Activated CD8-positive, alpha-beta T cell treated with anti-CD3 and anti-CD28 coated beads for 36 hours (primary cell): Measurements from ENCODE around the gene CYB5B. TPM values are rescaled to one million over a fixed set of nuclear protein-coding genes. Genes with fewer than 3 reads are reported as not detected.

Source experiments
- ATAC-seq: fragments of 200-7000 bp; cut with Tn5 transposase; one replicate; pipeline ENCODE4 v1.10.0; 2021; ENCODE audit warnings: mild to moderate bottlenecking, moderate library complexity
- CTCF ChIA-PET: fragments of 350-600 bp; sonication (Branson Sonifier 250); formaldehyde crosslinking; loops from one replicate; lab custom pipeline; 2021; ENCODE audit warnings: antibody characterized with exemption; lab: Charles Lee
- POLR2A ChIA-PET: fragments of 350-600 bp; sonication (Branson Sonifier 250); formaldehyde crosslinking; loops from one replicate; lab custom pipeline; 2021; ENCODE audit warnings: antibody characterized with exemption; lab: Charles Lee
- DNase-seq: peaks from one replicate; pipeline ENCODE4 v3.0.0-alpha.2; 2020
- H3K27ac Mint-ChIP-seq: one replicate; pipeline ENCODE4 v1.8.0; 2021; ENCODE audit warnings: mild to moderate bottlenecking, mixed read lengths
- H3K27me3 Mint-ChIP-seq: one replicate; pipeline ENCODE4 v1.8.0; 2021; ENCODE audit warnings: mixed read lengths
- H3K36me3 Mint-ChIP-seq: one replicate; pipeline ENCODE4 v1.8.0; 2021; ENCODE audit warnings: low read depth, mixed read lengths
- H3K4me1 Mint-ChIP-seq: one replicate; pipeline ENCODE4 v1.8.0; 2021; ENCODE audit warnings: low read depth, mixed read lengths
- H3K4me3 Mint-ChIP-seq: one replicate; pipeline ENCODE4 v1.8.0; 2021; ENCODE audit warnings: mild to moderate bottlenecking, moderate library complexity, mixed read lengths
- H3K9me3 Mint-ChIP-seq: one replicate; pipeline ENCODE4 v1.8.0; 2021; ENCODE audit warnings: mixed read lengths
- intact Hi-C: fragments of 100-400 bp; cut with micrococcal nuclease; formaldehyde crosslinking; loops from one replicate; pipeline ENCODE4 v1.10.0; 2022
- total RNA-seq, 2 experiments: library from RNA; stranded (reverse); gene quantifications; one replicate each; pipeline ENCODE4 v1.2.3, GENCODE V29; 2021
- TF ChIP-seq, protein P1 (sequence below): fragments of 200-600 bp; IDR thresholded peaks from one replicate; pipeline ENCODE4 v1.8.0; 2022; ENCODE audit warnings: antibody characterized with exemption, mild to moderate bottlenecking

Gene CYB5B
- total RNA-seq, 2 experiments from 2014 or later: 159 to 163 TPM

DNA sequence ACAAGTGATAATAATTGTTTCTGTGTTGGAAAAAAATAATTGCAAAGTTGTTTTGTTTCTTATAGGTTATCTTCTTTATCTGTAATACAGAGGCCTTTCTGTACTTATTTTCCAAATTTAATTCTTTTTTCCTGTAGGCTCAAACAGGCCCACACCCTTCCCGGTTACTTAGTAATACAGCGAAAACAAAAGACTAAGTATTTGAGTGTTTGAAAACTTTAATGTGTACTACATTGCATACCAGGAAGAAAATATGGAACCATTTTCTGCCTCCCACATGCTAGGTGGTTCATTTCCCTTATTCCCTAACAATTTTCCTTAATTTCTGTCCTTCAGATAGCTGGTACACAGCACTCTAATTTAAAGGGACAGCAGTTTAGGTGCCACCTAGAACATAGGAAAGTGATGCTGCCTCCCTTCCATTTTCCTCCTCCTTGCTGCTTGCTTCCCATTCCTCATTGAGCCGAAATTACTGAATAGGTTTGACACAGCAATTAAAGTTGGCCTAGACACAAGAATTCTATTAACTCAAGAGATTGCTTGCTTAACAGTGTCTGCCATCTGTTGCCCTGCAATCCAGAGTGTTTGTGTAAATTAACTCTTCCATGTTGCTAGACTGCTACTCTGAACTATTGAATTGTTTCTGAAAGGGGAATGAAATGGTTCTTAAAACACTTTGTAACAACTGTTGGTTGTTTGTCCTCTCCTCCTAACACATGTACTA lies 24.2 kb downstream of the CYB5B start:
- CTCF ChIA-PET: no interaction called here
- no peak for ATAC-seq
- no peak for DNase-seq
- Mint-ChIP-seq H3K4me3 (no peak overlapping the region), H3K4me1 (peaks cover 23% of the 10 kb centered on the region), H3K27me3 (no peaks in the 10 kb centered on the region), H3K27ac (no peak overlapping the region), H3K9me3 (no peaks in the 10 kb centered on the region), H3K36me3 (peaks cover 43% of the 10 kb centered on the region)
- intact Hi-C loops: no loop called here
- POLR2A ChIA-PET: interaction anchor here (0.6 kb wide), 1 partner anchor 458 kb away, joined by 3 read pairs; no protein-coding TSS in a partner anchor
- TF ChIP-seq, protein P1, sequence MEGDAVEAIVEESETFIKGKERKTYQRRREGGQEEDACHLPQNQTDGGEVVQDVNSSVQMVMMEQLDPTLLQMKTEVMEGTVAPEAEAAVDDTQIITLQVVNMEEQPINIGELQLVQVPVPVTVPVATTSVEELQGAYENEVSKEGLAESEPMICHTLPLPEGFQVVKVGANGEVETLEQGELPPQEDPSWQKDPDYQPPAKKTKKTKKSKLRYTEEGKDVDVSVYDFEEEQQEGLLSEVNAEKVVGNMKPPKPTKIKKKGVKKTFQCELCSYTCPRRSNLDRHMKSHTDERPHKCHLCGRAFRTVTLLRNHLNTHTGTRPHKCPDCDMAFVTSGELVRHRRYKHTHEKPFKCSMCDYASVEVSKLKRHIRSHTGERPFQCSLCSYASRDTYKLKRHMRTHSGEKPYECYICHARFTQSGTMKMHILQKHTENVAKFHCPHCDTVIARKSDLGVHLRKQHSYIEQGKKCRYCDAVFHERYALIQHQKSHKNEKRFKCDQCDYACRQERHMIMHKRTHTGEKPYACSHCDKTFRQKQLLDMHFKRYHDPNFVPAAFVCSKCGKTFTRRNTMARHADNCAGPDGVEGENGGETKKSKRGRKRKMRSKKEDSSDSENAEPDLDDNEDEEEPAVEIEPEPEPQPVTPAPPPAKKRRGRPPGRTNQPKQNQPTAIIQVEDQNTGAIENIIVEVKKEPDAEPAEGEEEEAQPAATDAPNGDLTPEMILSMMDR: no peak

DNA sequence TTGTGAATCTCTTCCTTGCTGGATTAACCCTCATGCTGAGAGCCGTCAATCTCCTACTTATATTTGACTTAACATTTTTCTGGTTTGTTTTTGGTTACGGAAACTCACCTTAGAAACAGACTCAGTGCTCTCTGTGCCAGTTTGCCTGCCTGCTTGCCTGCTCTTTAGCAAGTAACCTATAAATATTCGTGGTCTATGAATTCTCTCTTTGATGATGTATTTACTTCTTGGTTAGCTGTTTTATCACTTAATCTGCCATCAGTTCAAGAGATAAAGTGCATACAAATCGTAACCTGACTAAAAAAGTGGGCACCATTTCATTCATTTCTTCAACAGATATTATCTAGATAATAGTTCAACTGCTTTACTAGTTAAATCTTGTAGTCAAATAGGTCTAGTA lies 26.7 kb downstream of the CYB5B start:
- Mint-ChIP-seq H3K4me3 (no peak overlapping the region), H3K36me3 (peaks cover 52% of the 10 kb centered on the region), H3K9me3 (no peaks in the 10 kb centered on the region), H3K27ac (peak overlapping the region; percentile 5), H3K27me3 (no peaks in the 10 kb centered on the region), H3K4me1 (peaks cover 18% of the 10 kb centered on the region)
- TF ChIP-seq, protein P1: no peak
- DNase-seq (no peak), ATAC-seq (no peak)
- intact Hi-C loops: no loop called here
- ChIA-PET POLR2A (no interaction called here), CTCF (no interaction called here)

DNA sequence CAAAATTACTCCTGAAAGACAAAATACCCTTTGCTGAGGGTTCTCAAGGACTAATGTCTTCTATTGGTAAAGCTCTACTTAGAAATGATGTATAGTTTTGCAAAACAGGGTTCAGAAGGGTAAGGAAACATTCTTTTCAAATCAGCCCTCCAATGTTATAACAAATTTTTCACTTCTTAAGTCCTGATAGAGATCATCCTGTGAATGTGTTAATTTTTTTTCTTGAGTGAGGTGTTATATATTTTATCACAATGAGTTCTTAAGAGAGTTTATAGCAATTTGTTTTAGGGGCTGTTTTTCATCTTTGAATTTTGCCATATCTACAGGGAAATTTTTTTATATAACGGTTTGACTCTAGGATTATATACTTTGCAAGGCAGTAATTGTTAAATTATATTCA lies 29.5 kb downstream of the CYB5B start:
- no peak overlapping the region for H3K4me3 Mint-ChIP-seq
- no peak for DNase-seq
- peaks cover 46% of the 10 kb centered on the region for H3K36me3 Mint-ChIP-seq
- no peak for ATAC-seq
- intact Hi-C loops: no loop called here
- peak overlapping the region; percentile 28 for H3K27ac Mint-ChIP-seq
- H3K27me3 Mint-ChIP-seq: no peaks in the 10 kb centered on the region
- CTCF ChIA-PET: interaction anchor here (1.5 kb wide), 1 partner anchor 57 kb away, joined by 4 read pairs; no protein-coding TSS in a partner anchor
- TF ChIP-seq, protein P1: no peak
- H3K9me3 Mint-ChIP-seq: no peaks in the 10 kb centered on the region
- H3K4me1 Mint-ChIP-seq: peaks cover 14% of the 10 kb centered on the region
- POLR2A ChIA-PET: interaction anchor here (1.6 kb wide), 1 partner anchor 29 kb away, joined by 3 read pairs; the partner anchor contains the start of gene CYB5B

DNA sequence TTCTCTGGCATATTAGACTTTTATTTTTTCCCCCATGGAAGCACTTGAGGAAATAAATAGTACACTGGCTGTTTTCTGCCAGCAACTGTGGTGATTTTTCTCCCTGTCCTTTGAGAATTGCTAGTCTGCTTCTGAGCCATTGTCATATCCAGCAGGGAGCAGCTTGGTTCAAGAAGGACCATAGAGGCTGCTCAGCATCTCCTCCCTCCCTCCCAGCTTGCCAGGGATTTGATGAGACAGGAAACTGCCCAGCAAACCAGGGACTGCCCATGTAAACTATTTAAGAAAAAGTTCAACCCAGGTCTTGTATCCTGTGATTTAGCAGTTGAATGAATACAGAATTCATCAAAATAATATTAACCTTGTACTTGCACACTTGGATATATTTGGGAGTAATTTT lies 39.5 kb downstream of the CYB5B start:
- Mint-ChIP-seq H3K27ac (peak overlapping the region; percentile 2), H3K4me3 (no peak overlapping the region), H3K4me1 (peaks cover 50% of the 10 kb centered on the region), H3K9me3 (no peaks in the 10 kb centered on the region), H3K36me3 (peaks cover 39% of the 10 kb centered on the region), H3K27me3 (no peaks in the 10 kb centered on the region)
- ChIA-PET POLR2A (no interaction called here), CTCF (interaction anchor here (1.2 to 1.6 kb wide), 2 partner anchors 57 to 68 kb away, joined by 4 to 5 read pairs; no protein-coding TSS in a partner anchor)
- intact Hi-C loops: no loop called here
- TF ChIP-seq, protein P1: no peak
- no peak for DNase-seq
- ATAC-seq: no peak

DNA sequence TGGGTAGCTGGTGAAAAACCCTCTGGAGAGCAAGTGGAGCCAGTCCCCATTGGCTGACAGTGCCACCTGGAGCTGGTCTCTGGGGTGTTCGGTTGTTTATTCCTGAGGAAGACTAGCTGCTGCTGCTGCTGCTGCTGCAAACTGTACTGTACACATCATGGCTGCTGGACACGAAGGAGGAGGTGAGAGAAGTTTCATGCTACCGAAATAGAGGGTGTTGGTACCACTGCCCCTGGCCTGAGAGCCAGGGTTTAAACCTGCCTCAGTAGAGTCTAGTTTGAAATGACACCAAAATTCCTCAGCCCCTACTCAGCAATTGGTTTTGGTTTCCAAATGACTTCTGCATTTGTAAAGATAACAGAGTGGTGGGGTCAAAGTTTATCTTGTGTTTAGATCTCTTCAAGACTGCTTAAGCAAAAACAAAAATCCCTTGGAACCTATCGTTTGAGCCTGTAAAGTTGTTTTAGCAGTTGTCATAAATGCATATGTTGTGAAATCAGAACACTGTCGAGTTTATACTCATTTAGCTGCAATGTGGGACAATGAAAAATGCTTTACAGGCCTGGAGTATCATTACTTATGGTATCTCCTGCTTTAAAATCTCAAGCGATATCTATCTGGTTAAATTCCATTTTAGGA lies 40.8 kb downstream of the CYB5B start:
- Mint-ChIP-seq H3K9me3 (no peaks in the 10 kb centered on the region), H3K4me3 (no peak overlapping the region), H3K4me1 (peaks cover 60% of the 10 kb centered on the region), H3K27ac (peak overlapping the region; percentile 79), H3K36me3 (peaks cover 29% of the 10 kb centered on the region), H3K27me3 (no peaks in the 10 kb centered on the region)
- intact Hi-C loops: loop anchor here (5.0 kb wide), 2 partner anchors 33 to 97 kb away; no protein-coding TSS in a partner anchor
- TF ChIP-seq, protein P1: no peak
- CTCF ChIA-PET: interaction anchor here (0.8 to 1.6 kb wide), 2 partner anchors 68 to 69 kb away, joined by 3 to 5 read pairs; no protein-coding TSS in a partner anchor
- DNase-seq (peak; percentile 29), ATAC-seq (peak; percentile 55)
- POLR2A ChIA-PET: no interaction called here
